SK-N-SH (cell line): ENCODE measurements around the gene STEAP3. TPM values are rescaled to one million over a fixed set of nuclear protein-coding genes. Genes with fewer than 3 reads are reported as not detected.

Source experiments
- CTCF ChIA-PET: fragments of 300-600, 350-600 bp; formaldehyde crosslinking; extraction: SDS; loops from one replicate; lab custom pipeline; 2021; lab: Yijun Ruan, JAX
- POLR2A ChIA-PET: fragments of 350-600 bp; sonication (Branson Sonifier 250); formaldehyde crosslinking; extraction: SDS; loops from one replicate; lab custom pipeline; 2020; ENCODE audit warnings: antibody characterized with exemption, inconsistent platforms; lab: Yijun Ruan, JAX
- DNase-seq: peaks from one replicate; pipeline ENCODE4 v3.0.0; 2012
- H2AFZ ChIP-seq: fragments of 200-600 bp; sonication (generic); 2 replicates; pipeline ENCODE4 v1.8.1; 2016; ENCODE audit warnings: antibody characterized with exemption, mild to moderate bottlenecking, low read depth
- H3F3A ChIP-seq: fragments of 200-600 bp; sonication (generic); replicated peaks from 2 replicates; pipeline ENCODE3; 2016; ENCODE audit warnings: antibody characterized with exemption, mild to moderate bottlenecking; ENCODE audit not compliant: insufficient read depth
- H3K27ac ChIP-seq, 2 experiments: fragments of 200-500 bp in 1 of 2; fragments of 200-600 bp in 1 of 2; sonication (Bioruptor generic) in 1 of 2; sonication (generic), shearing (Covaris generic) in 1 of 2; 2 replicates each; pipeline versions ENCODE4 v1.5.1 to v1.6.1; 2014 to 2016; ENCODE audit warnings: low read depth in 2 of 2, inconsistent platforms in 1 of 2, low read length in 1 of 2, mild to moderate bottlenecking in 1 of 2, mixed read lengths in 1 of 2
- H3K27me3 ChIP-seq: fragments of 200-600 bp; sonication (generic), shearing (Covaris generic); 2 replicates; pipeline ENCODE4 v1.6.1; 2016; ENCODE audit warnings: mixed run types; ENCODE audit not compliant: insufficient read depth
- H3K36me3 ChIP-seq, 2 experiments: fragments of 200-500 bp in 1 of 2; fragments of 200-600 bp in 1 of 2; sonication (Bioruptor generic) in 1 of 2; sonication (generic) in 1 of 2; replicated peaks in 1 of 2; 2 replicates each; pipeline versions ENCODE3 to v1.5.1; 2014 to 2016; ENCODE audit warnings: low read length in 1 of 2, mild to moderate bottlenecking in 1 of 2; ENCODE audit not compliant: insufficient read depth in 2 of 2, control insufficient read depth in 1 of 2
- H3K4me1 ChIP-seq, 2 experiments: fragments of 200-500 bp in 1 of 2; fragments of 200-600 bp in 1 of 2; sonication (Bioruptor generic) in 1 of 2; sonication (generic), shearing (Covaris generic) in 1 of 2; 2 replicates each; pipeline versions ENCODE4 v1.5.1 to v1.6.1; 2014 to 2016; ENCODE audit warnings: low read depth in 1 of 2, low read length in 1 of 2, mixed run types in 1 of 2; ENCODE audit not compliant: insufficient read depth in 2 of 2, control insufficient read depth in 1 of 2
- H3K4me2 ChIP-seq: fragments of 200-600 bp; sonication (generic), shearing (Covaris generic); 2 replicates; pipeline ENCODE4 v1.6.1; 2017; ENCODE audit warnings: mixed run types
- H3K4me3 ChIP-seq, 2 experiments: fragments of 200-500 bp in 1 of 2; fragments of 200-600 bp in 1 of 2; sonication (Bioruptor generic) in 1 of 2; sonication (generic), shearing (Covaris generic) in 1 of 2; 2 replicates each; pipeline versions ENCODE4 v1.5.1 to v1.8.1; 2014 to 2016; ENCODE audit warnings: low read depth in 2 of 2, inconsistent platforms in 1 of 2, low read length in 1 of 2, mild to moderate bottlenecking in 1 of 2, mixed read lengths in 1 of 2, moderate library complexity in 1 of 2
- H3K79me2 ChIP-seq: fragments of 200-600 bp; sonication (generic); 2 replicates; pipeline ENCODE4 v1.8.1; 2017; ENCODE audit warnings: mild to moderate bottlenecking; ENCODE audit not compliant: insufficient read depth
- H3K9ac ChIP-seq: fragments of 200-600 bp; sonication (generic); 2 replicates; pipeline ENCODE4 v1.6.1; 2017; ENCODE audit warnings: mixed run types
- H3K9me2 ChIP-seq: fragments of 200-600 bp; sonication (generic); 2 replicates; pipeline ENCODE4 v1.6.1; 2017; ENCODE audit warnings: mixed run types
- H3K9me3 ChIP-seq: fragments of 200-600 bp; sonication (generic); 2 replicates; pipeline ENCODE4 v1.6.1; 2017; ENCODE audit warnings: mixed run types, mild to moderate bottlenecking, moderate library complexity
- H4K20me1 ChIP-seq: fragments of 200-600 bp; sonication (generic); 2 replicates; pipeline ENCODE4 v1.6.1; 2017; ENCODE audit warnings: mild to moderate bottlenecking, mixed run types; ENCODE audit not compliant: insufficient read depth
- CHD2 ChIP-seq: fragments of 150-350 bp; IDR thresholded peaks from 2 replicates; pipeline ENCODE4 v1.6.1; 2018; ENCODE audit warnings: low read length; ENCODE audit not compliant: partially characterized antibody
- CTCF ChIP-seq: fragments of 200-600 bp; sonication (generic); IDR thresholded peaks from 2 replicates; pipeline ENCODE4 v1.6.1; 2017; ENCODE audit warnings: antibody characterized with exemption, mild to moderate bottlenecking, moderate library complexity
- ELF1 ChIP-seq: IDR thresholded peaks from 2 replicates; pipeline ENCODE4 v1.4.0; 2012
- EP300 ChIP-seq, 2 experiments: IDR thresholded peaks; 2 replicates each; pipeline versions ENCODE4 v1.4.0 to v1.6.1; 2012; ENCODE audit warnings: borderline replicate concordance in 1 of 2, low read depth in 1 of 2, low read length in 1 of 2
- GABPA ChIP-seq: IDR thresholded peaks from 2 replicates; pipeline ENCODE4 v1.4.0; 2012; ENCODE audit warnings: low read depth, mild to moderate bottlenecking
- MEF2A ChIP-seq: IDR thresholded peaks from 2 replicates; pipeline ENCODE4 v1.4.0; 2012; ENCODE audit warnings: low read depth, borderline replicate concordance
- NFIC ChIP-seq: IDR thresholded peaks from 2 replicates; pipeline ENCODE4 v1.4.0; 2012; ENCODE audit warnings: borderline replicate concordance
- RAD21 ChIP-seq: IDR thresholded peaks from 2 replicates; pipeline ENCODE4 v1.6.1; 2012; ENCODE audit warnings: mild to moderate bottlenecking, low read length
- RCOR1 ChIP-seq: fragments of 150-350 bp; IDR thresholded peaks from 2 replicates; pipeline ENCODE4 v1.6.1; 2017; ENCODE audit warnings: antibody characterized with exemption, low read length
- RFX5 ChIP-seq: IDR thresholded peaks from 2 replicates; pipeline ENCODE4 v1.6.1; 2012; ENCODE audit warnings: mild to moderate bottlenecking, improper control_type of control experiment, low read length
- RXRA ChIP-seq: IDR thresholded peaks from 2 replicates; pipeline ENCODE4 v1.4.0; 2012; ENCODE audit warnings: low read depth, mild to moderate bottlenecking, borderline replicate concordance
- SIN3A ChIP-seq: IDR thresholded peaks from 2 replicates; pipeline ENCODE4 v1.6.1; 2012; ENCODE audit warnings: low read depth, mild to moderate bottlenecking, low read length, moderate library complexity, borderline replicate concordance
- TCF12 ChIP-seq: IDR thresholded peaks from 2 replicates; pipeline ENCODE4 v1.4.0; 2012
- TEAD4 ChIP-seq: IDR thresholded peaks from 2 replicates; pipeline ENCODE4 v1.4.0; 2012; ENCODE audit warnings: mild to moderate bottlenecking, borderline replicate concordance; ENCODE audit not compliant: insufficient read depth
- USF1 ChIP-seq: IDR thresholded peaks from 2 replicates; pipeline ENCODE4 v1.4.0; 2012; ENCODE audit warnings: low read depth, borderline replicate concordance
- ZBTB33 ChIP-seq: IDR thresholded peaks from 2 replicates; pipeline ENCODE4 v1.4.0; 2012; ENCODE audit warnings: low read depth, borderline replicate concordance
- WGBS: methylation state at CpG from one replicate; pipeline ENCODE4 v1.1.6; 2017; ENCODE audit warnings: low lambda C conversion rate; 5-methylcytosine and 5-hydroxymethylcytosine counted together
- polyA plus RNA-seq, 3 experiments: library from polyadenylated mRNA; depleted of rRNA; stranded (reverse); fragments of >200 nt; gene quantifications; 2 replicates each; pipeline ENCODE4 v1.2.3, GENCODE V29; 2012
- TF ChIP-seq, protein P1 (sequence below): IDR thresholded peaks from 2 replicates; pipeline ENCODE4; 2012

STEAP3 gene
- polyA plus RNA-seq, 1 of the 3 experiments (the other 2 are of a cell fraction) = 30.6 TPM

GRCh38 chr2:119195001-119195400 lies 28.6 kb upstream of the STEAP3 start:
- WGBS = 55% methylated on average over 5 of the region's 5 CpGs
- Histone ChIP-seq H2AFZ (no peak overlapping the region), H3K4me2 (no peak overlapping the region), H3K4me3 (no peak overlapping the region), H3K27ac (no peak overlapping the region), H3K36me3 (no peaks in the 10 kb centered on the region), H3K27me3 (no peaks in the 10 kb centered on the region), H3K9ac (no peak overlapping the region), H3K79me2 (no peaks in the 10 kb centered on the region), H4K20me1 (no peaks in the 10 kb centered on the region), H3F3A (no peaks in the 10 kb centered on the region), H3K9me2 (no peaks in the 10 kb centered on the region), H3K4me1 (no peaks in the 10 kb centered on the region), H3K9me3 (no peaks in the 10 kb centered on the region)
- no peak for DNase-seq
- ChIA-PET CTCF (no interaction called here), POLR2A (no interaction called here)
- TF ChIP-seq RFX5 = no peak
- TF ChIP-seq, protein P1, sequence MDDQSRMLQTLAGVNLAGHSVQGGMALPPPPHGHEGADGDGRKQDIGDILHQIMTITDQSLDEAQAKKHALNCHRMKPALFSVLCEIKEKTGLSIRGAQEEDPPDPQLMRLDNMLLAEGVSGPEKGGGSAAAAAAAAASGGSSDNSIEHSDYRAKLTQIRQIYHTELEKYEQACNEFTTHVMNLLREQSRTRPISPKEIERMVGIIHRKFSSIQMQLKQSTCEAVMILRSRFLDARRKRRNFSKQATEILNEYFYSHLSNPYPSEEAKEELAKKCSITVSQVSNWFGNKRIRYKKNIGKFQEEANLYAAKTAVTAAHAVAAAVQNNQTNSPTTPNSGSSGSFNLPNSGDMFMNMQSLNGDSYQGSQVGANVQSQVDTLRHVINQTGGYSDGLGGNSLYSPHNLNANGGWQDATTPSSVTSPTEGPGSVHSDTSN = no peak
- no peak for TF ChIP-seq TCF12
- TF ChIP-seq NFIC = no peak
- TF ChIP-seq EP300 (IDR thresholded peaks at IDR 0.05; ENCODE audit: borderline replicate concordance in 1 of 2, low read depth in 1 of 2, low read length in 1 of 2) = no peak
- no peak for TF ChIP-seq ELF1
- TF ChIP-seq RCOR1 = no peak
- TF ChIP-seq ZBTB33 = no peak
- no peak for TF ChIP-seq RXRA
- TF ChIP-seq SIN3A = no peak
- no peak for TF ChIP-seq GABPA
- TF ChIP-seq MEF2A = no peak
- no peak for TF ChIP-seq TEAD4
- TF ChIP-seq CTCF = no peak
- TF ChIP-seq CHD2 = no peak
- TF ChIP-seq RAD21 = no peak
- no peak for TF ChIP-seq USF1
